K562 (cell line): ENCODE measurements around the gene TRPM4. TPM values are rescaled to one million over a fixed set of nuclear protein-coding genes. Genes with fewer than 3 reads are reported as not detected.
A peak's percentile ranks its signal among the peaks of the same experiment; 100 is the strongest.

Experiments
- ATAC-seq: fragments of 200-7000 bp; cut with Tn5 transposase; 3 replicates; pipeline ENCODE4 v1.9.1; 2020; ENCODE audit warnings: moderate library complexity
- BruUV-seq: library from RNA; stranded (reverse); fragments of 400-500 nt; replicated peaks from 2 replicates; lab custom pipeline; 2021; lab: Mats Ljungman, UMichigan
- CTCF ChIA-PET: fragments of 300-600 bp; formaldehyde crosslinking; extraction: SDS; loops from one replicate; lab custom pipeline; 2021; ENCODE audit warnings: low intra/inter-chr PET ratio; lab: Yijun Ruan, JAX
- POLR2A ChIA-PET: fragments of 300-600, 350-650 bp; sonication (Branson Sonifier 250); formaldehyde crosslinking; extraction: SDS; loops from one replicate; lab custom pipeline; 2021; ENCODE audit warnings: antibody characterized with exemption, inconsistent platforms; lab: Yijun Ruan, JAX
- DNase-seq, 4 experiments: peaks; one replicate each; pipeline versions ENCODE4 v3.0.0 to v3.0.0-alpha.2; 2011 to 2018; ENCODE audit warnings: low spot score in 3 of 4, mixed read lengths in 3 of 4; ENCODE audit errors: extremely low read depth in 1 of 4
- FAIRE-seq: peaks from 2 replicates; lab custom pipeline; 2011; peaks lifted over from hg19 to GRCh38; lab: Jason Lieb, UNC
- H2AFZ ChIP-seq: 2 replicates; pipeline ENCODE4 v1.6.0; 2011; ENCODE audit warnings: low read depth, low read length, control low read depth, inconsistent platforms
- H3K27ac ChIP-seq: fragments of 200-600 bp; 3 replicates; pipeline ENCODE4 v1.8.0; 2011; ENCODE audit warnings: low read depth, mild to moderate bottlenecking, control low read depth, inconsistent platforms, low read length, moderate library complexity, mixed read lengths; ENCODE audit errors: extremely low read depth
- H3K27me3 ChIP-seq, 2 experiments: fragments of 300-600 bp in 1 of 2; 2 replicates in 1 of 2; 3 replicates in 1 of 2; pipeline versions ENCODE4 v1.6.0 to v1.8.0; 2011; ENCODE audit warnings: inconsistent platforms in 2 of 2, low read length in 2 of 2, mild to moderate bottlenecking in 1 of 2, mixed read lengths in 1 of 2, moderate library complexity in 1 of 2; ENCODE audit not compliant: control insufficient read depth in 2 of 2, insufficient read depth in 2 of 2
- H3K36me3 ChIP-seq: fragments of 300-600 bp; 3 replicates; pipeline ENCODE4 v1.8.0; 2011; ENCODE audit warnings: mild to moderate bottlenecking, low read length, inconsistent platforms; ENCODE audit not compliant: control insufficient read depth, insufficient read depth
- H3K4me1 ChIP-seq, 2 experiments: fragments of 200-600 bp in 1 of 2; replicated peaks in 1 of 2; 2 replicates in 1 of 2; 3 replicates in 1 of 2; pipeline versions ENCODE4 v1.5.1 to v1.8.0; 2011; ENCODE audit warnings: inconsistent platforms in 2 of 2, low read length in 2 of 2, mild to moderate bottlenecking in 1 of 2, mixed read lengths in 1 of 2, moderate library complexity in 1 of 2; ENCODE audit not compliant: control insufficient read depth in 2 of 2, insufficient read depth in 2 of 2
- H3K4me2 ChIP-seq: 2 replicates; pipeline ENCODE4 v1.6.1; 2011; ENCODE audit warnings: low read length, control low read depth, inconsistent platforms, mixed read lengths; ENCODE audit not compliant: insufficient read depth
- H3K4me3 ChIP-seq: fragments of 200-600 bp; sonication (generic), shearing (Covaris generic); 2 replicates; pipeline ENCODE4 v1.5.1; 2016; ENCODE audit warnings: control low read depth, inconsistent platforms
- H3K79me2 ChIP-seq: fragments of 200-600 bp; 3 replicates; pipeline ENCODE4 v1.8.0; 2011; ENCODE audit warnings: low read length, inconsistent platforms; ENCODE audit not compliant: control insufficient read depth, insufficient read depth
- H3K9ac ChIP-seq, 2 experiments: 2 replicates each; pipeline versions ENCODE4 v1.6.0 to v1.6.1; 2011; ENCODE audit warnings: low read depth in 2 of 2, low read length in 2 of 2, control low read depth in 1 of 2, inconsistent platforms in 1 of 2, mild to moderate bottlenecking in 1 of 2, mixed read lengths in 1 of 2; ENCODE audit not compliant: insufficient read depth in 1 of 2
- H3K9me1 ChIP-seq: one replicate; pipeline ENCODE4 v1.6.0; 2011; ENCODE audit warnings: inconsistent platforms, mild to moderate bottlenecking, low read length, moderate library complexity; ENCODE audit not compliant: control insufficient read depth, insufficient read depth
- H3K9me3 ChIP-seq: replicated peaks from 2 replicates; pipeline ENCODE4 v1.5.1; 2011; ENCODE audit warnings: low read depth, low read length, inconsistent platforms; ENCODE audit not compliant: control insufficient read depth, insufficient read depth
- H4K20me1 ChIP-seq: replicated peaks from 2 replicates; pipeline ENCODE4 v1.6.1; 2011; ENCODE audit warnings: low read length, inconsistent platforms, mixed read lengths; ENCODE audit not compliant: control insufficient read depth, insufficient read depth
- ATF1 ChIP-seq, 2 experiments: fragments of 450-650 bp in 1 of 2; IDR thresholded peaks; 2 replicates each; pipeline ENCODE4 v1.6.1; 2016; ENCODE audit warnings: missing compliant biosample characterization in 1 of 2, missing genetic modification characterization in 1 of 2
- CBFA2T3 ChIP-seq: fragments of 450-650 bp; IDR thresholded peaks from 2 replicates; pipeline ENCODE4 v1.6.1; 2017
- KLF6 ChIP-seq: fragments of 250-450 bp; sonication (Bioruptor Pico); IDR thresholded peaks from 2 replicates; pipeline ENCODE4 v1.4.0; 2020; ENCODE audit warnings: mild to moderate bottlenecking, moderate library complexity, borderline replicate concordance
- SMAD4 ChIP-seq: fragments of 250-450 bp; sonication (Bioruptor Pico); conservative IDR thresholded peaks from 2 replicates; pipeline ENCODE4 v1.8.0; 2021; ENCODE audit warnings: inconsistent platforms, mild to moderate bottlenecking, moderate library complexity
- WGBS: fragments of 100-300 bp; shearing (Covaris generic); methylation state at CpG from one replicate; pipeline ENCODE4 v1.1.6; 2016; ENCODE audit warnings: low coverage, mixed read lengths; ENCODE audit not compliant: insufficient coverage; ENCODE audit errors: missing lambda C conversion rate; 5-methylcytosine and 5-hydroxymethylcytosine counted together
- in situ Hi-C: fragments of 300-500 bp; cut with MboI; formaldehyde crosslinking; loops from 4 replicates; pipeline ENCODE4 v1.15.0; 2018; ENCODE audit warnings: inconsistent platforms, mixed read lengths
- intact Hi-C: fragments of 100-400 bp; cut with micrococcal nuclease; formaldehyde crosslinking; loops from 2 replicates; pipeline ENCODE4 v1.14.2; 2022
- polyA plus RNA-seq, 8 experiments: library from polyadenylated mRNA; depleted of rRNA in 4 of 8; stranded (reverse) in 5 of 8; unstranded in 3 of 8; fragments of >200 nt; fragmentation: Nextera tagmentation in 2 of 8; fragmentation: Illumina TruSeq in 1 of 8; extraction: Ambion mirVana in 2 of 8; extraction: Trizol in 1 of 8; gene quantifications; 2 replicates each; pipeline versions ENCODE4 v1.2.1 to v1.2.3, GENCODE V29; 2011 to 2014; ENCODE audit warnings: inconsistent platforms in 1 of 8, missing spikeins in 1 of 8
- total RNA-seq, 7 experiments: library from RNA; depleted of rRNA in 6 of 7; stranded (reverse); fragments of >200 nt in 6 of 7; fragmentation: Illumina TruSeq in 2 of 7; extraction: Trizol in 2 of 7; gene quantifications; 2 replicates each; pipeline versions ENCODE4 v1.2.1 to v1.2.3, GENCODE V29; 2011 to 2021; ENCODE audit warnings: low replicate concordance in 1 of 7

TRPM4 gene
- total and polyA plus RNA-seq, 9 of the 15 experiments (the other 6 are each of a cell fraction or from before 2014, with no cell fraction given): 6.5 to 45.4 (median 15.2) TPM

- H3K27me3 ChIP-seq: peaks cover 7 to 15% of the 10 kb centered on the region in 2 experiments; a peak in 4 of 5 replicates
- BruUV-seq: no TSS peak
- no peak overlapping the region for H3K4me3 ChIP-seq
- H3K27ac ChIP-seq: no peak overlapping the region
- DNase-seq: peak in 3 of 4 experiments; percentile 10 to 28 (median 23)
- no peaks in the 10 kb centered on the region for H3K36me3 ChIP-seq
- ChIA-PET POLR2A (interaction anchor here (0.8 to 1.1 kb wide), 2 partner anchors 23 to 230 kb away, joined by 3 read pairs; partner anchors contain the start of gene PIH1D1), CTCF (interaction anchor here (0.6 kb wide), 2 partner anchors 100 to 839 kb away, joined by 3 to 5 read pairs; no protein-coding TSS in a partner anchor)
- intact Hi-C loops (loop anchor here (10.0 kb wide), 3 partner anchors 83 to 437 kb away; partner anchors contain the start of genes GYS1 and RUVBL2), in situ Hi-C loops (loop anchor here (10.0 kb wide), 1 partner anchor 427 kb away; no protein-coding TSS in a partner anchor)
- H3K79me2 ChIP-seq: no peaks in the 10 kb centered on the region
- 4% methylated on average over 6 of the region's 6 CpGs for WGBS
- H3K4me2 ChIP-seq: no peak overlapping the region
- TF ChIP-seq SMAD4 (CRISPR knock-in tag): 0 out of 2 replicates have a peak, but pooled peaks have one; percentile 30
- 0 out of 2 replicates have a peak, but pooled peaks have one; percentile 45 for TF ChIP-seq CBFA2T3
- TF ChIP-seq KLF6 (CRISPR knock-in tag): no peak
- no peak for ATAC-seq
- H3K9ac ChIP-seq: no peak overlapping the region
- no peak for FAIRE-seq
- H3K4me1 ChIP-seq: peaks cover 4% of the 10 kb centered on the region in 2 experiments; a peak in 2 of 5 replicates
- H2AFZ ChIP-seq: no peak overlapping the region
- H4K20me1 ChIP-seq: no peaks in the 10 kb centered on the region
- H3K9me3 ChIP-seq: no peaks in the 10 kb centered on the region
- no peaks in the 10 kb centered on the region for H3K9me1 ChIP-seq
These were observed 64.4 kb downstream of the TRPM4 start for GRCh38 chr19:49222011-49222410.

- H3K36me3 ChIP-seq: no peaks in the 10 kb centered on the region
- ChIA-PET POLR2A (interaction anchor here (0.8 kb wide), 1 partner anchor 229 kb away, joined by 3 read pairs; the partner anchor contains the start of gene PIH1D1), CTCF (interaction anchor here (0.6 kb wide), 2 partner anchors 222 to 838 kb away, joined by 3 read pairs; no protein-coding TSS in a partner anchor)
- ATAC-seq (no peak), DNase-seq (peak in 1 of 4 experiments; percentile 1), FAIRE-seq (no peak)
- H3K9ac ChIP-seq: no peak overlapping the region
- in situ Hi-C loops (loop anchor here (10.0 kb wide), 1 partner anchor 428 kb away; no protein-coding TSS in a partner anchor), intact Hi-C loops (loop anchor here (10.0 kb wide), 3 partner anchors 82 to 438 kb away; partner anchors contain the start of genes GYS1 and RUVBL2)
- no peak overlapping the region for H3K4me2 ChIP-seq
- no peak overlapping the region for H3K4me3 ChIP-seq
- no peaks in the 10 kb centered on the region for H3K9me3 ChIP-seq
- H4K20me1 ChIP-seq: no peaks in the 10 kb centered on the region
- 25% methylated on average over 4 of the region's 4 CpGs for WGBS
- H3K79me2 ChIP-seq: no peaks in the 10 kb centered on the region
- peaks cover 3 to 10% of the 10 kb centered on the region in 2 experiments; a peak in 3 of 5 replicates for H3K27me3 ChIP-seq
- TF ChIP-seq ATF1 (CRISPR knock-in tag; IDR thresholded peaks at IDR 0.05): no peak
- no peak for TF ChIP-seq ATF1 (tag; IDR thresholded peaks at IDR 0.05)
- H3K4me1 ChIP-seq: peaks cover 4% of the 10 kb centered on the region in 2 experiments; a peak in 2 of 5 replicates
- H2AFZ ChIP-seq: no peak overlapping the region
- H3K27ac ChIP-seq: no peak overlapping the region
- H3K9me1 ChIP-seq: no peaks in the 10 kb centered on the region
- BruUV-seq: no TSS peak
These were observed 64.9 kb downstream of the TRPM4 start for GRCh38 chr19:49222528-49222927.
